H1 (cell line): Measurements from ENCODE around the gene PDGFRA. TPM values are rescaled to one million over a fixed set of nuclear protein-coding genes. Genes with fewer than 3 reads are reported as not detected.

Source experiments
- CTCF ChIA-PET: fragments of 300-600 bp; sonication (Branson Sonifier 250); formaldehyde crosslinking; loops from one replicate; lab custom pipeline; 2021; ENCODE audit not compliant: partially characterized antibody; lab: Charles Lee
- POLR2A ChIA-PET: fragments of 300-600 bp; sonication (Branson Sonifier 250); formaldehyde crosslinking; loops from one replicate; lab custom pipeline; 2021; ENCODE audit warnings: inconsistent platforms; ENCODE audit not compliant: partially characterized antibody; lab: Charles Lee
- DNase-seq, 2 experiments: peaks; one replicate each; pipeline versions ENCODE4 v3.0.0 to v3.0.0-alpha.2; 2010 to 2022; ENCODE audit warnings: low spot score in 2 of 2, low read depth in 1 of 2, mixed read lengths in 1 of 2
- FAIRE-seq: peaks from 2 replicates; lab custom pipeline; 2011; peaks lifted over from hg19 to GRCh38; lab: Jason Lieb, UNC
- H2AFZ ChIP-seq: 2 replicates; pipeline ENCODE4 v1.8.1; 2012; ENCODE audit warnings: low read length, inconsistent platforms
- H2AK5ac ChIP-seq: 2 replicates; pipeline ENCODE4 v1.6.1; 2013; ENCODE audit warnings: low read depth, low read length
- H2BK120ac ChIP-seq: replicated peaks from 2 replicates; pipeline ENCODE3; 2013; ENCODE audit warnings: low read depth, low read length, inconsistent platforms
- H2BK12ac ChIP-seq: 2 replicates; pipeline ENCODE4 v1.6.1; 2013; ENCODE audit warnings: low read depth, low read length
- H2BK15ac ChIP-seq: 2 replicates; pipeline ENCODE4 v1.6.1; 2013; ENCODE audit warnings: low read length
- H2BK20ac ChIP-seq: 2 replicates; pipeline ENCODE4 v1.6.1; 2013; ENCODE audit warnings: low read length
- H2BK5ac ChIP-seq: 2 replicates; pipeline ENCODE4 v1.6.1; 2013; ENCODE audit warnings: low read depth, low read length
- H3K14ac ChIP-seq: 2 replicates; pipeline ENCODE4 v1.6.1; 2013; ENCODE audit warnings: inconsistent platforms; ENCODE audit not compliant: insufficient read length
- H3K18ac ChIP-seq: 2 replicates; pipeline ENCODE4 v1.6.1; 2013; ENCODE audit warnings: low read length; ENCODE audit errors: extremely low read depth
- H3K23ac ChIP-seq: 2 replicates; pipeline ENCODE4 v1.6.1; 2013; ENCODE audit warnings: inconsistent platforms; ENCODE audit not compliant: insufficient read length
- H3K23me2 ChIP-seq: 2 replicates; pipeline ENCODE4 v1.6.1; 2013; ENCODE audit warnings: low read depth, low read length
- H3K27ac ChIP-seq: 2 replicates; pipeline ENCODE4 v1.6.1; 2011; ENCODE audit warnings: low read depth, low read length, inconsistent platforms
- H3K27me3 ChIP-seq, 4 experiments: replicated peaks in 1 of 4; 1 replicate in 1 of 4; 2 replicates in 3 of 4; pipeline versions ENCODE4 v1.6.1 to v1.8.1; 2011 to 2013; ENCODE audit warnings: low read length in 3 of 4, mild to moderate bottlenecking in 3 of 4, inconsistent platforms in 2 of 4, mixed read lengths in 2 of 4, moderate library complexity in 1 of 4; ENCODE audit not compliant: control insufficient read depth in 3 of 4, insufficient read depth in 3 of 4; ENCODE audit errors: extremely low read depth in 1 of 4
- H3K36me3 ChIP-seq, 4 experiments: 2 replicates each; pipeline versions ENCODE4 v1.6.1 to v1.8.1; 2011 to 2013; ENCODE audit warnings: mild to moderate bottlenecking in 4 of 4, low read length in 3 of 4, moderate library complexity in 2 of 4, control low read depth in 1 of 4, inconsistent platforms in 1 of 4; ENCODE audit not compliant: insufficient read depth in 4 of 4, control insufficient read depth in 2 of 4
- H3K4ac ChIP-seq: replicated peaks from 2 replicates; pipeline ENCODE3; 2013; ENCODE audit warnings: low read length, low read depth, mixed read lengths, inconsistent platforms; ENCODE audit not compliant: insufficient read length
- H3K4me1 ChIP-seq, 4 experiments: replicated peaks in 1 of 4; 1 replicate in 1 of 4; 2 replicates in 3 of 4; pipeline versions ENCODE4 v1.6.1 to v1.8.1; 2011 to 2013; ENCODE audit warnings: low read length in 3 of 4, inconsistent platforms in 2 of 4, mixed read lengths in 1 of 4; ENCODE audit not compliant: insufficient read depth in 4 of 4, control insufficient read depth in 3 of 4
- H3K4me2 ChIP-seq, 2 experiments: 2 replicates each; pipeline versions ENCODE4 v1.6.1 to v1.8.1; 2011 to 2013; ENCODE audit warnings: low read depth in 2 of 2, low read length in 2 of 2, control low read depth in 1 of 2, inconsistent platforms in 1 of 2, mild to moderate bottlenecking in 1 of 2; ENCODE audit not compliant: insufficient read depth in 1 of 2
- H3K4me3 ChIP-seq, 4 experiments: fragments of 200-600, 300-600 bp in 1 of 4; sonication (generic), shearing (Covaris generic), sonication (Bioruptor Twin) in 1 of 4; 2 replicates each; pipeline versions ENCODE4 v1.5.1 to v1.8.1; 2011 to 2016; ENCODE audit warnings: low read length in 4 of 4, low read depth in 3 of 4, control low read depth in 2 of 4, inconsistent platforms in 2 of 4, mild to moderate bottlenecking in 2 of 4, mixed read lengths in 1 of 4, moderate library complexity in 1 of 4; ENCODE audit not compliant: insufficient read depth in 2 of 4; ENCODE audit errors: extremely low read depth in 1 of 4
- H3K56ac ChIP-seq: replicated peaks from 2 replicates; pipeline ENCODE3; 2013; ENCODE audit warnings: low read depth, mild to moderate bottlenecking, mixed read lengths, low read length, inconsistent platforms; ENCODE audit not compliant: insufficient read length
- H3K79me1 ChIP-seq: 2 replicates; pipeline ENCODE4 v1.6.1; 2013; ENCODE audit warnings: low read depth, low read length, control low read depth
- H3K79me2 ChIP-seq, 2 experiments: 2 replicates each; pipeline versions ENCODE4 v1.6.1 to v1.8.1; 2012 to 2013; ENCODE audit warnings: low read length in 2 of 2, mild to moderate bottlenecking in 2 of 2, inconsistent platforms in 1 of 2; ENCODE audit not compliant: insufficient read depth in 2 of 2, control insufficient read depth in 1 of 2
- H3K9ac ChIP-seq, 4 experiments: replicated peaks in 1 of 4; 1 replicate in 1 of 4; 2 replicates in 3 of 4; pipeline versions ENCODE4 v1.6.1 to v1.8.1; 2011 to 2013; ENCODE audit warnings: low read depth in 3 of 4, low read length in 3 of 4, control low read depth in 2 of 4, mild to moderate bottlenecking in 2 of 4, moderate library complexity in 2 of 4, inconsistent platforms in 1 of 4; ENCODE audit errors: extremely low read depth in 1 of 4
- H3K9me3 ChIP-seq, 2 experiments: 2 replicates each; pipeline versions ENCODE4 v1.6.1 to v1.8.1; 2012 to 2013; ENCODE audit warnings: mild to moderate bottlenecking in 2 of 2, moderate library complexity in 2 of 2, control low read depth in 1 of 2, inconsistent platforms in 1 of 2, low read depth in 1 of 2, low read length in 1 of 2, mixed read lengths in 1 of 2; ENCODE audit not compliant: insufficient read depth in 2 of 2
- H4K20me1 ChIP-seq, 2 experiments: replicated peaks in 1 of 2; 2 replicates each; pipeline versions ENCODE3 to v1.8.1; 2011 to 2013; ENCODE audit warnings: inconsistent platforms in 2 of 2, low read length in 2 of 2, mild to moderate bottlenecking in 1 of 2; ENCODE audit not compliant: insufficient read depth in 2 of 2, control insufficient read depth in 1 of 2
- H4K5ac ChIP-seq: 2 replicates; pipeline ENCODE4 v1.6.1; 2013; ENCODE audit warnings: low read length, low read depth, mixed read lengths, inconsistent platforms; ENCODE audit not compliant: insufficient read length
- H4K8ac ChIP-seq: 2 replicates; pipeline ENCODE4 v1.8.0; 2013; ENCODE audit warnings: mild to moderate bottlenecking, moderate library complexity, low read length, inconsistent platforms; ENCODE audit not compliant: insufficient read depth; ENCODE audit errors: extremely low read depth
- H4K91ac ChIP-seq: replicated peaks from 2 replicates; pipeline ENCODE3; 2013; ENCODE audit warnings: low read length, mixed read lengths, inconsistent platforms; ENCODE audit not compliant: insufficient read length
- CTBP2 ChIP-seq: IDR thresholded peaks from 2 replicates; pipeline ENCODE4 v1.7.0; 2011; ENCODE audit warnings: borderline replicate concordance, mild to moderate bottlenecking, moderate library complexity, mixed read lengths, low read length; ENCODE audit not compliant: insufficient read depth, insufficient read length
- TAF7 ChIP-seq: optimal IDR thresholded peaks from 2 replicates; pipeline ENCODE3; 2011; ENCODE audit warnings: low read depth, mild to moderate bottlenecking, inconsistent platforms, low read length, moderate library complexity, borderline replicate concordance
- WGBS, 2 experiments: shearing (Covaris generic) in 1 of 2; methylation state at CpG; one replicate each; pipeline versions ENCODE4 v1.1.6 to v1.1.7; 2013 to 2015; ENCODE audit warnings: low lambda C conversion rate in 2 of 2, mixed read lengths in 2 of 2, inconsistent platforms in 1 of 2, low coverage in 1 of 2, missing lambda C conversion rate in 1 of 2; ENCODE audit not compliant: insufficient replicate concordance in 2 of 2, insufficient coverage in 1 of 2, insufficient read length in 1 of 2; ENCODE audit errors: extremely low coverage in 1 of 2, missing lambda C conversion rate in 1 of 2; 5-methylcytosine and 5-hydroxymethylcytosine counted together
- polyA plus RNA-seq, 7 experiments: library from polyadenylated mRNA; depleted of rRNA in 3 of 7; stranded (reverse) in 5 of 7; unstranded in 2 of 7; fragments of >200 nt in 5 of 7; fragments of 200-250 nt in 2 of 7; gene quantifications; 1 replicate in 5 of 7; 2 replicates in 1 of 7; 4 replicates in 1 of 7; pipeline versions ENCODE4 v1.2.1 to v1.2.3, GENCODE V29; 2011 to 2013; ENCODE audit warnings: missing spikeins in 2 of 7, mixed read lengths in 2 of 7
- total RNA-seq: library from RNA; stranded (reverse); fragmentation: NEBNext Ultra II Directional; extraction: Animal tissue kit (Norgen Biotek cat#: 25700); gene quantifications from 2 replicates; pipeline ENCODE4 v1.2.1, GENCODE V29; 2021

Gene PDGFRA
- total and polyA plus RNA-seq, 2 of the 8 experiments (the other 6 are each of a cell fraction or from before 2014, with no cell fraction given), result 1.4 to 3.4 TPM

DNA sequence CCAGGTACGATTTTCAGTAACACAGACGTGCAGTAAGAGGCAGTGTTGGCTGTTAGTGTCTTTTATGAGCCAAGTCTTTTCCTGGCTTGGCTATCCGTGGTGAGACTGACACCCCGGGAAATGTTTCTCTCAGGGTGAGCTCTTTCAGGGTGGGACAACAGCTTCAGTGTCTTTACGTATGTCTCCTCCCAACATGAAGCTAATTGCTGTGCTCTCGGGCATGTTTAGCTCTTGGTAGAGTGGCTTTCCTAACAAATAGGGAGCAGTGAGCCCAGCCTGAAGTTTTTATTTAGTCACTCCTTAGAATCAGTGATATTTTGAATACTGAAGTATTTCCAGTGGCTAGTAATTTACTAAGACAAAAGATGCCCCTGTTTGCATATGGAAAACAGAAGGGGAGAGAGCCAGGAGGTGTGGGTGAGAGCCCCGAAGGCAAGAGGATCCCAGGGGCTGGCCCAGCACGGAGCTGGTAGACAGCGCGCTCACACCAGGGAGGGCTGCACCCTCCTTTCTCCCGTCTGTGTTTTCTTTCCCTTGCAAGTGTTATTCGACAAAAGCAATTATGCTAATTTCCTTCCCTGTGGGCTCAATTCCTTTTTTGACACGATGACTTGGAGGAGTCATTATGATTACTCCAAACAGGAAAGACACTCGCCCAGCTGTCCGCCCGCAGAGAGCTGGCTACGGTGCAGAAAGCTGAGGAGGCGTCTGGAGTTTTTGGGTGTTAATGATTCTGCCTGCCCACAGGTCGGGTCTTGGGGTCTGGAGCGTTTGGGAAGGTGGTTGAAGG, 47.7 kb downstream of the PDGFRA start:
- Histone ChIP-seq H2BK20ac (no peak overlapping the region; the same call in 1 of the 2 replicates), H4K91ac (no peak overlapping the region), H3K4me2 (peak overlapping the region; percentile 62 to 65), H2BK120ac (peak overlapping the region; percentile 86), H3K79me2 (no peaks in the 10 kb centered on the region), H2AFZ (peak overlapping the region; percentile 6; the same call in 1 of the 2 replicates), H3K36me3 (peaks cover 0 to 5% (median 0%) of the 10 kb centered on the region in 4 experiments; a peak in 2 of 8 replicates), H3K27me3 (no peaks in the 10 kb centered on the region), H3K14ac (no peak overlapping the region), H3K9me3 (peaks cover 3 to 5% of the 10 kb centered on the region in 2 experiments; a peak in 2 of 4 replicates), H3K4me1 (peaks cover 5 to 18% (median 16%) of the 10 kb centered on the region in 4 experiments; a peak in 6 of 7 replicates), H3K23ac (no peak overlapping the region), H2BK12ac (peak overlapping the region; percentile 75; the same call in 1 of the 2 replicates), H2AK5ac (no peak overlapping the region), H4K20me1 (no peaks in the 10 kb centered on the region), H3K4me3 (peak overlapping the region; percentile 24 to 50 (median 32); a peak in 7 of 8 replicates), H3K27ac (no peak overlapping the region), H4K8ac (no peak overlapping the region), H4K5ac (no peak overlapping the region), H3K4ac (no peak overlapping the region), H3K79me1 (no peaks in the 10 kb centered on the region), H3K18ac (peak overlapping the region; percentile 28), H3K9ac (peak overlapping the region in 1 of 4 experiments; percentile 33; a peak in 1 of 7 replicates), H3K23me2 (peaks cover 2% of the 10 kb centered on the region; the same call in 1 of the 2 replicates), H3K56ac (no peak overlapping the region), H2BK5ac (no peak overlapping the region; the same call in 1 of the 2 replicates), H2BK15ac (no peak overlapping the region)
- FAIRE-seq, result peak; percentile 57
- ChIA-PET POLR2A (interaction anchor here (1.1 kb wide), 1 partner anchor 10 kb away, joined by 3 read pairs; no protein-coding TSS in a partner anchor), CTCF (interaction anchor here (1.0 to 3.1 kb wide), 3 partner anchors 10 to 43 kb away, joined by 3 to 10 read pairs (median 4); no protein-coding TSS in a partner anchor)
- 15% methylated on average over 20 of the region's 20 CpGs; no CpG with 5 or more reads in 1 of the 2 experiments for WGBS, 2 experiments
- TF ChIP-seq TAF7 (no peak), CTBP2 (peak; percentile 25)
- peak; percentile 27 to 54 for DNase-seq
